Stimulated activated CD4-positive, alpha-beta T cell treated with anti-CD3 and anti-CD28 coated beads, Interleukin-12 subunit alpha, Interleukin-12 subunit beta, amount 100 ng/mL, for 48 hours (primary cell): ENCODE measurements around the gene HSF4.
A peak's percentile ranks its signal among the peaks of the same experiment; 100 is the strongest.

Experiments
- DNase-seq, 3 donors: peaks; one replicate each; pipeline ENCODE4 v3.0.0-alpha.2; 2020; ENCODE audit warnings: low read depth in 2 of 3, low spot score in 1 of 3

Gene HSF4

GRCh38 chr16:67150047-67150832, 14.3 kb upstream of the HSF4 start:
- DNase-seq, result no peak

DNA sequence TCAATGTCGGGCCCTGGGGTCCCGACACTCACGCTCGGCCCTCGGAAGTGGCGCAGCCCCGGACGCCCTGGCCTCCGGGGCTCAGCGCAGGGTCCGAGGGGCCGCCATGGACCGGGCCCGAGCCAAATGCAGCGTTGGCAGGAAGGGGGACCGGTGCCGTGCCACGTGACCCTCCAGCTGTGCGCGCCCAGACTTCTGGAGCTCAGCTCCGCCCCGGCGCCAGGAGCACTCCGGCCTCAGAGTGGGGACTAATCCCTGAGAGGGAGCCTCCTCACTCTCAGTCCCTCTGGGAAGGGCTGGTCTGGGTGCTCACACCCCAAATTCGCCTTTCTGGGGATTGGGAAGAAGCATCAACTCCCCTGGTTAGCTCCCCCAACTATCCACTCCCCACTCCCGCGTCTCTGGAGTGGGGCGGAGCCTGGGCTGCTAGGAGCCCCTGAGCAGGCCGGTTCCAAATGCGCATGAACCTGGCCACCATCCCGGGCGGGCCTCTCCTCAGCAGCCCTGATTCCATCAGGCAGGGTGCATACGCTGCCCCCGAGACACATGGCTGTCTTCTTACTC, 13.6 kb upstream of the HSF4 start, which contains the start of gene B3GNT9:
Gene B3GNT9, minus strand, starts transcription at position 166 of the 564 bp plus-strand sequence. CDS start 513 bp downstream, outside the sequence.
- no peak for DNase-seq

DNA sequence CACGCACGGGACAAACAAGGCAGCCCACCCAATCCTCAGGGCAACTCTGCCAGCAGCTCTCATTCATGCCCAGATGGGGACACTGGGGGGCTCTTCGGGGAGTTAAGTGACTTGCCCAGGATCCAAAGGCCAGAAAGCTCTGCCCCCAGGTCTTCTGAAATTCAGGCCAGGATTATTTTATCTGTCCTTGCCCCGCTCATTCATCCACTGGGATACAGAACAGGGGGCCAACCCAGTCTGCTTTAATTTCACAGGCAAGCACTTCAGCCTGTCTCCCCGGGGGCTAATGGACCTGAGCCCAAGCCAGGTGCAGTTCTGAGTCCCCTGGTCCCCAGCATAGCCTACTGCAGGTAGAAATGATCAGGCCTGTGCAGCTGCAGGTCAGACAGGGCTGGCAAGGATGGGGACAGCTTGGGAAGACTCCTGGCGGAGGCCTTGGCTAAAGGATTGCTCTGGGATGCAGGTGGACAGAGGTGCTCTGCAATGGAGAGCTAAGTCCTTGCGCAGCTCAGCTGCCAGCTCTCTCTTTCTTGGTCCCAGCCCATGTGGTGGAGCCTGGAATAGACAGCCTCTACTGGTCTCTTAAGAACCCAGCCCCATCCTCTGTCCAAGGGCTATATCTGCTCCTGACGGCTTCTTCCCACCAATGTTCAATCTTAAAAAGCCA, 13.0 kb upstream of the HSF4 start:
- no peak for DNase-seq

DNA sequence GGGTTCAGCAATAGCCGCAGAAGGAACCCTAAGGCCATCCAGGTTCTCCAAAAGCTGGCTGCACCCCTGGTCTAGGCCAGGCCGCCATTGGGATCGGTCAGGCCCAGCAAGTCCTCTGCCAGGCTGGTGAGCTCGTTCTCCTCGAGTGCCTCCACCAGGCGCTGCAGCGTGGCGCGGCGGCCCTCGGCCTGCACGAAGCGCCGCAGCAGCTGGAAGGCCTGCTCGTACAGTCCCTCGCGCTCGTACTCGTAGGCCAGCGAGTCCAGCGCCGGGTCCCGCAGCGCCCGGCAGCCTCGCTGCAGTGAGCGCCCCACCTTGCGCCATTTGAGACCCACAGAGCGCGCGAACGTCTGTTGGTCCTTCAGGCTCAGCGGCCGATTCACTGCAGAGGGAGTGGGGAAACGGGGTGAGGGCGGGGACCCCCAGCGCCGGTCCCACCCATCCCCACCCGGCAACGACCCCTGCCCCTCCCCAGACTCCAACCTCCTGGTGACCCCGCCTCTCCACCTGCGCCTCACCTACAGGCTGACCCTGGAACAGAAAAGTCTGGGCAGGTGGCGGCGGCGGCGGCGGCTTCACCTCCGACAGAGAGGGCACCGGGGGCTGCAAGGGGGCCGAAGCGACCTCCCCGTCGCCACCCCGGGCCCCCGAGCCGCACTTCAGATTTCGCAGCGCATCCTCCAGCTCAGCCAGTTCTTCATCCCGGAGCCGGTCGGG, 9.8 kb upstream of the HSF4 start:
- DNase-seq, result no peak

GRCh38 chr16:67155295-67156142, 9.0 kb upstream of the HSF4 start:
- DNase-seq, result peak in 2 of 3 donors; percentile 69 to 78

DNA sequence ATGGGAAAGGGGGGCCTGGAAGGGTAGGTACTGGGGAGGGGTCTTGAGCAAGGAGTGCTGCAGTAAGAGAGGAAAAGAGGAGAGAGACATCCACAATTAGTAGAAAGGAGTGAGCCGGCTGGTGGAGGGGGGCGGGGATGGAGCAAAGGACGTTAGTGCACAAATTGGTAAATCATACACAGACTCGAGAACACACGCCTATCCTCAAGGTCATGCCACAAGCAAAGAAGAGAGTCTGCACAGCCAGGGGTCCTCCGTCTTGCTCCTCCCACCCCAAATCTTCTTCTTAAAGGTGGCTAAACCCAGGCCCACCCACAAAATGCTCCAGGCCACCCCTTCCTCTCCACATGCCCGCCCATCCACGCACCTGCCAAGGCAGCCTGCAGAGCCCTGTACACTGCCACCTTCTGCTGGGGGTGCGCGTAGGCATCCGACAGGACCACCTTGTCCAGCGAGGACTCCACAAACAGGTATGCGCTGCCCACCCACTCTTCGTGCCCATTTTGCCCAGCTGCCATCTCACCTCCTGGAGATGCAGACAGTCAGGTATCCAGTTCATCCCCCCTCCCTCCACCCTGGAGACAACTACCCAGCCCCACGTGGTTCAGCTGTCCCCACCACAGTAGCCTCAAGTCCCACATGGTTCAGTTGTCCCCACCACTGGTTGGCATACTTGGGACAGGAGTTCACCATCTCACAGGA, 8.3 kb upstream of the HSF4 start:
- no peak for DNase-seq

DNA sequence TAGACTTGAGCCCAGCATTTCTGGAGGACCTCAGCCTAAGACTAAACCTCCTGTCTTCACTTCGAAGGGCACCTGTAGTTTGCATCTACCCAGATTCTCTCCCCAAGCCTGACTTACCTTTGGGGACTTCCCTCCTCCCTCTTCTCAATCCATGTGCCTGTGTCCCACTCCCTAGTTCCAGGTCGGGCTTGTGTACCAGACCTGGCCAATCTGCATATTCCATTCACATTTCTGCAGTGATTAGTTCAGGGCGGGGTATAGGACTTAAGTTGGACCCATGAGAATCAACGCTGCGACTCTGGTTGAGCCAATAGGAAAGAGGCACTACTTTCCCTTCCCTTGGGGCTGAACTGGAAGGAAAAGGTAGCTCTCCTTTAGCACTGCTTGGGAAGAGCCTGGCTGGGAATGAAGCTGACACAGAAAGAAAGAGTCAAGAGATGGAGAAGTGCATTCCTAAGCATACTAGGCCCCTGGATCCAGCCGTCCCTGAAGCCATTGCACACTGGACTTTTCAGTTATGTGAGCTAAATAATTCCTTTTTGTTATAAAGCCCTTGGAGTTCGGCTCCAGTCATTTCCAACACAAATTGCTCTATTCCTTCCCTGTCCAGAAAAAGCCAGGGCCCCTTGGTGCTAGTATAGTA, 7.3 kb upstream of the HSF4 start:
- no peak for DNase-seq

- DNase-seq, result no peak
Measured at GRCh38 chr16:67157892-67158635, 6.5 kb upstream of the HSF4 start.

DNA sequence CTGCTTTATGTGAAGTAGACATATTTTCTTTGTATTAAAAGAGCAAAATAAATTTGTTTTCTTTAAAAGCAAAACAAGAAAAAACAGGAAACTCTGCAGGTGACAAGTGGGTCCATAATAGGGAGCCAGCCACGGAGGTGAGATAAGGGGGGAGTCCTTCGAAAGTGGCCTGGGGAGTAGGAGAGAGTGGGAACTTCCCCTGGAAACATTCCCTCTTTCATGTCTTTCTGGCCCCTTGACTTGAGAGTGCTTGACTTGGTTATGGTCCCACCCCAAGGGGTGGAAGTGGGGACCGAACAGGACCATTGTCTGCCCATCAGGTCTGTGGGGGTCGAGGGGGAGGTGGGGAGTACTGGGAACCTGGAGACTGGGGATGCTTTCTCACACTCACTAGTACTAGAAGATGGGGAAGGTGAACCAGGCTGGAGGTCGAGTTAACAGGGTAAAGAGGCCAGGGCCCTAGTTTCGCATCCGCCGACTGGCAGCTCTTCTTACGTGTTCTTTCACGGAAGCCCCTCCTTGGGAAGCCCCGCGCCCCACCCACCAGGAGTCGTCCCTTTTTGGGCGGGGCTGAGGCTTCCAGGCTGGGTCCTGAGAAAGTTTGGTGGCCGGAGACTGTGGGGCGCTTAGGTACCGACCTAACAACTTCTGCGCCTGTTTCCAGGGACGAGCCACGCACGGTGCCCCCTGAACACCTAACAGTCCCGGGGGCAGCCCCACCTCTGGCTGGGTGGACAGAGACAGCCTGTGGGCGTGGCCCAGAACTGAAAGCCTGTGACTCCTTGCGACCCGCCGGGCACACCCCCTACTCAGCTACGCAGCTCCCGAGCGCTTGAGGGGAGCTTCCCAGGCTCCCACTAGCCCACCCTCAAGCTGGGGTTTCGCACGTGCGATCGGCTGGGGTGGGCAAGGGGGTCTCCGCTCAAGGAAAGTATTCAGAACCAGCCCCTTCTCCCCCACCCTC, 5.6 kb upstream of the HSF4 start:
- peak; percentile 75 to 79 (median 78) for DNase-seq

- no peak for DNase-seq
Measured at GRCh38 chr16:67161595-67162058, 2.9 kb upstream of the HSF4 start.

DNA sequence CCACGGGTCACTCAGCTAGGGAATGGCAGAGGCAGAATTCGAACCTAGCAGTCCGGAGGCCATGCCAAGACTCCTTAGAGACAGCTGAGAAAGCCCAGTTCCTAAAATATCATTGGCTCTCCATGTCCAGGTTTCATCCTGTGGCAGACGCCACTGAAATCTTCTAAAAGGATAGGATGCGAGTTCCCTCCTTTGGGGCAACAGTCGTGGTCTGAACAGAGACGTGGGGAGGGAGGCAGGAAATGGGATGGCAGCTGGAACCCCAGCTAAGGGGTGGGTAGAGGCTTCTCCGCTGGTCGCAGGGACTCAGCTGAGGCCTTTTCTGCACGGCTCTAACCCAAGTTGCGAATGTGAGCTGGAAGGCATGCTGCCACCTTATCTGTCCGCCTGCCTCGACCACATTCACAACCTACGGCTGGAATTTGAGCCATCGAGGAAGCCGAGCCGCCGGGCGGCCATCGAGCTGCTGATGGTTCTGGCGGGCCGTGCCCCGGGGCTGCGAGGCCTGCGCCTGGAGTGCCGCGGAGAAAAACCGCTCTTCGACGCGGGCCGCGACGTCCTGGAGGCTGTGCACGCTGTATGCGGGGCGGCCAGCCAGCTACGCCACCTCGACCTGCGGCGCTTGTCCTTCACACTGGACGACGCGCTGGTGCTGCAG, 1.9 kb upstream of the HSF4 start:
- no peak for DNase-seq

GRCh38 chr16:67163164-67163998, 1.2 kb upstream of the HSF4 start:
- no peak for DNase-seq

GRCh38 chr16:67163999-67164558, 466 bp upstream of the HSF4 start:
- no peak for DNase-seq

GRCh38 chr16:67165121-67166078, 855 bp downstream of the HSF4 start:
- no peak for DNase-seq

GRCh38 chr16:67166110-67166547, 1.6 kb downstream of the HSF4 start:
- no peak for DNase-seq
